ENCODE measurements around the gene TAF6. TPM values are rescaled to one million over a fixed set of nuclear protein-coding genes. Genes with fewer than 3 reads are reported as not detected.

The TAF6 gene
- total RNA-seq, 1 experiment from 2014 or later = 34.3 TPM

- peaks cover 25% of the 10 kb centered on the region; the same call in 1 of the 2 replicates for H3K36me3 ChIP-seq (ENCODE audit: insufficient read depth, low read length)
- H3K9me3 ChIP-seq (ENCODE audit: low read length) = no peaks in the 10 kb centered on the region
- no peak overlapping the region for H2AFZ ChIP-seq (ENCODE audit: low read length)
- no peaks in the 10 kb centered on the region for H3K27me3 ChIP-seq (ENCODE audit: low read length)
- no peak overlapping the region for H3K9ac ChIP-seq (ENCODE audit: low read length)
- H3K27ac ChIP-seq (ENCODE audit: low read length) = no peak overlapping the region
- DNase-seq = no peak
- 0 out of 2 replicates have a peak, but pooled peaks cover 3% of the 10 kb centered on the region for H4K20me1 ChIP-seq (ENCODE audit: insufficient read depth, low read depth, low read length)
- no peak overlapping the region for H3K4me2 ChIP-seq (ENCODE audit: low read depth, low read length, poor library complexity, severe bottlenecking)
- peaks cover 11% of the 10 kb centered on the region for H3K79me2 ChIP-seq (ENCODE audit: low read length)
- H3K4me3 ChIP-seq (ENCODE audit: low read length) = no peak overlapping the region
- H3K9me2 ChIP-seq (replicated peaks; ENCODE audit: insufficient read depth, low read length) = no peaks in the 10 kb centered on the region
- H3K4me1 ChIP-seq (ENCODE audit: low read length) = peaks cover 20% of the 10 kb centered on the region
These were observed 28.4 kb downstream of the TAF6 start for GRCh38 chr7:100090527-100091410.

DNA sequence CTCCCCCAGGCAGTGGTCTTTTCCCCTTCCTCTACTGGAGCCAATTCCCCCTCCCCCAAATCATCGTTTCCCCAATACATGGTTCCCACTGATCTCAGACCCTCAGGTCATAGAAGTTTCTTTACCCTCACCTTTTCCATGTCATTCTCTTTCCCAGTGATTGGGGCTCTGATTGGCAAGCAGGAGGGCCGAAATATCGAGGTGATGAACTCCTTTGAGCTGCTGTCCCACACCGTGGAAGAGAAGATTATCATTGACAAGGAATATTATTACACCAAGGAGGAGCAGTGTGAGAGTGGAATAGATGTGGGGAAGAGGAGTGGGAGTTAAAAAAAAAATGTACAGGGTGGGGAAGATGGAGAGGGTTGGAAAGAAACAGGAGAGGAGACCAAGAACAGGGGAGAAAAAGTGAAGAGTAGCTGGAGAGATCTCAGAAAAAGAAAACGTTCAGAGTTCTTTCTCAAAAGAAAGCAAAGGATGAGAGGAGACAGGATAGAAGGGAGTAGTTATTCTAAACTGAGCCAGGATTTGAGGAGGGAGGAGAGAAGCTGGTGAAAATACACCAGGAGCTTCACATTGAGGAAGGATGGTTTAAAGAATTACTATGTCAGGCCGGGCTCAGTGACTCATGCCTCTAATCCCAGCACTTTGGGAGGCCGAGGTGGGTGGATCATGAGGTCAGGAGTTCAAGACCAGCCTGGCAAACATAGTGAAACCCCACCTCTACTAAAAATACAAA is 29.5 kb downstream of the TAF6 start:
- no peaks in the 10 kb centered on the region for H4K20me1 ChIP-seq (ENCODE audit: insufficient read depth, low read depth, low read length)

DNA sequence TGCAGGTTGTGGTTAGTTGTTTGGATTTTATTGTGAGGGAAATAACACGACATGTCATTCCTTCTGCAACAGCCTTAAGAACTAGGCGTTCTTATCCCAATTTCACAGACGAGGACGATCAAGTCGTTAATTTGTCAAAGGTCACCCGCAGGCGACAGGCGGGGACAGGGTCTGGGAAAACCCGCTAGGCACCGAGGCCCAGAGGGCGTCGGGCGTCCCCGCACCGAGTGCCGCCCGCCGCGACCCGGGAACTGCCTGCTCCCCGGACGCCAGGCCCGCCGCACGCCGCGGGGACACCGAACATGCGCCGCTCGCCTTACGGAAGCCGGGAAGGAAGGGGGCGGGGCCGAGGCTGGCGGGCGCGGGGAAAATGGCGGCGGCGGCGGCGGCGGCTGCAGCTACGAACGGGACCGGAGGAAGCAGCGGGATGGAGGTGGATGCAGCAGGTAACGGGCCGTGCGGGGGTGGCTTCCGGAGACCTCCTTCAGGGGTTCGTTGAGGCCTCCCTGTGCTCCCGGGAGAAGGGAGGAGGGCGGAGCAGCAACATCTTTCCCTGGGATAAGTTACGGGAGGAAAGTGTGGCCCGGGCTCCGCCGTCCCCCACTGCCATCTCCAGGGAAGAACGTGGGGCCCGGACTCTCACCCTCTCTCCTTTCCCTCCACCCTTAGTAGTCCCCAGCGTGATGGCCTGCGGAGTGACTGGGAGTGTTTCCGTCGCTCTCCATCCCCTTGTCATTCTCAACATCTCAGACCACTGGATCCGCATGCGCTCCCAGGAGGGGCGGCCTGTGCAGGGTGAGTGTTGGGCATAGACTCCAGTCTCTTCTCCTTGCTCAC is 30.3 kb downstream of the TAF6 start, which contains the start of gene COPS6:
Gene COPS6, plus strand, starts transcription at position 349 of the 837 bp plus-strand sequence. Its CDS starts 22 bp downstream, at position 371.
- peak within 1 kb of the TSS; percentile 96 for H3K4me3 ChIP-seq (ENCODE audit: low read length)
- H3K9me2 ChIP-seq (replicated peaks; ENCODE audit: insufficient read depth, low read length) = no peaks in the 10 kb centered on the region
- no peaks in the 10 kb centered on the region for H3K27me3 ChIP-seq (ENCODE audit: low read length)
- peaks cover 9% of the 10 kb centered on the region; the same call in 1 of the 2 replicates for H3K36me3 ChIP-seq (ENCODE audit: insufficient read depth, low read length)
- peaks cover 20% of the 10 kb centered on the region for H3K4me1 ChIP-seq (ENCODE audit: low read length)
- H3K9ac ChIP-seq (ENCODE audit: low read length) = peak within 1 kb of the TSS; percentile 94
- no peaks in the 10 kb centered on the region for H4K20me1 ChIP-seq (ENCODE audit: insufficient read depth, low read depth, low read length)
- peak; percentile 93 for DNase-seq
- no peaks in the 10 kb centered on the region for H3K9me3 ChIP-seq (ENCODE audit: low read length)
- H3K27ac ChIP-seq (ENCODE audit: low read length) = peak within 1 kb of the TSS; percentile 55; the same call in 1 of the 2 replicates
- H3K79me2 ChIP-seq (ENCODE audit: low read length) = peaks cover 11% of the 10 kb centered on the region
- peak within 1 kb of the TSS; percentile 96 for H3K4me2 ChIP-seq (ENCODE audit: low read depth, low read length, poor library complexity, severe bottlenecking)
- H2AFZ ChIP-seq (ENCODE audit: low read length) = peak within 1 kb of the TSS; percentile 77

More for the DNA sequence above, 29.5 kb downstream of the TAF6 start:
- peaks cover 17% of the 10 kb centered on the region; the same call in 1 of the 2 replicates for H3K36me3 ChIP-seq (ENCODE audit: insufficient read depth, low read length)
- peak overlapping the region; percentile 94 for H3K9ac ChIP-seq (ENCODE audit: low read length)
- peak overlapping the region; percentile 96 for H3K4me3 ChIP-seq (ENCODE audit: low read length)
- no peak for DNase-seq
- no peaks in the 10 kb centered on the region for H3K9me2 ChIP-seq (replicated peaks; ENCODE audit: insufficient read depth, low read length)
- no peaks in the 10 kb centered on the region for H3K27me3 ChIP-seq (ENCODE audit: low read length)
- peaks cover 11% of the 10 kb centered on the region for H3K79me2 ChIP-seq (ENCODE audit: low read length)
- H2AFZ ChIP-seq (ENCODE audit: low read length) = no peak overlapping the region; the same call in 1 of the 2 replicates
- peaks cover 20% of the 10 kb centered on the region for H3K4me1 ChIP-seq (ENCODE audit: low read length)
- H3K27ac ChIP-seq (ENCODE audit: low read length) = peak overlapping the region; percentile 55; the same call in 1 of the 2 replicates
- no peaks in the 10 kb centered on the region for H3K9me3 ChIP-seq (ENCODE audit: low read length)
- peak overlapping the region; percentile 96 for H3K4me2 ChIP-seq (ENCODE audit: low read depth, low read length, poor library complexity, severe bottlenecking)

- no peaks in the 10 kb centered on the region for H3K9me3 ChIP-seq (ENCODE audit: low read length)
- H3K27ac ChIP-seq (ENCODE audit: low read length) = peak overlapping the region; percentile 55; the same call in 1 of the 2 replicates
- H3K9me2 ChIP-seq (replicated peaks; ENCODE audit: insufficient read depth, low read length) = no peaks in the 10 kb centered on the region
- peak overlapping the region; percentile 94 for H3K9ac ChIP-seq (ENCODE audit: low read length)
- peaks cover 11% of the 10 kb centered on the region for H3K79me2 ChIP-seq (ENCODE audit: low read length)
- peaks cover 20% of the 10 kb centered on the region for H3K4me1 ChIP-seq (ENCODE audit: low read length)
- H3K4me3 ChIP-seq (ENCODE audit: low read length) = peak overlapping the region; percentile 96
- H4K20me1 ChIP-seq (ENCODE audit: insufficient read depth, low read depth, low read length) = no peaks in the 10 kb centered on the region
- peak overlapping the region; percentile 77 for H2AFZ ChIP-seq (ENCODE audit: low read length)
- peak overlapping the region; percentile 96 for H3K4me2 ChIP-seq (ENCODE audit: low read depth, low read length, poor library complexity, severe bottlenecking)
- no peaks in the 10 kb centered on the region for H3K27me3 ChIP-seq (ENCODE audit: low read length)
- peak; percentile 59 for DNase-seq
- H3K36me3 ChIP-seq (ENCODE audit: insufficient read depth, low read length) = peaks cover 4% of the 10 kb centered on the region; the same call in 1 of the 2 replicates
These were observed 31.0 kb downstream of the TAF6 start for GRCh38 chr7:100088095-100088620.

DNA sequence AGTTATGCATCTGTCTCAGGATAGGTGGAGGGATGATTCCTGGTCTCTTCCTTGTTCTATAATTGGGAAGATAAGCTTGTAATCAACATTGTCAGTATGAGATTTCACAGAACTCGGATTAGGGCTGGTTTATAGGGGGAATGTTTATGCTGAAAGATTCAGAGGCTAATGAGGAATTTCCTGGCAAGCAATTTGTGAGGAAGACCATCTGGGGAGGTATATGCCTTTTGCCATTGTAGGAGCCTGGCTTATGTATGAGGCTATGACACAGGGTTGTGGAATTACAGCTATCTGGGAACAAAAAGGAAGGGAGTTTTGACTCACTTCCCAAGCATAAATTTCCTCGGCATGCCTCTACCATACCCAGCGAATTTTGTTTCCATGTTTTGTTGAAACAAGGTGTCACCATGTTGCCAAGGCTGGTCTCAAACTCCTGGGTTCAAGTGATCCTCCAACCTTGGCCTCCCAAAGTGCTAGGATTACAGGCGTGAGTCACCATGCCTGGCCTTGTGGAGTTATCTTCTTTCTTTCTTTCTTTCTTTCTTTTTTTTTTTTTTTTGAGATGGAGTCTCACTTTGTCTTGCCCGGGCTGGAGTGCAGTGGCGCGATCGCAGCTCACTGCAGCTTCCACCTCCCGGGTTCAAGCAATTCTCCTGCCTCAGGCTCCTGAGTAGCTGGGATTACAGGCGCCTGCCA is 32.0 kb downstream of the TAF6 start:
- Histone ChIP-seq H3K9me3 (ENCODE audit: low read length) (no peaks in the 10 kb centered on the region), H3K4me1 (ENCODE audit: low read length) (peaks cover 27% of the 10 kb centered on the region), H4K20me1 (ENCODE audit: insufficient read depth, low read depth, low read length) (no peaks in the 10 kb centered on the region), H3K36me3 (ENCODE audit: insufficient read depth, low read length) (no peaks in the 10 kb centered on the region; the same call in 1 of the 2 replicates), H2AFZ (ENCODE audit: low read length) (no peak overlapping the region), H3K27ac (ENCODE audit: low read length) (no peak overlapping the region), H3K9ac (ENCODE audit: low read length) (no peak overlapping the region), H3K4me2 (ENCODE audit: low read depth, low read length, poor library complexity, severe bottlenecking) (no peak overlapping the region), H3K79me2 (ENCODE audit: low read length) (peaks cover 11% of the 10 kb centered on the region), H3K9me2 (replicated peaks; ENCODE audit: insufficient read depth, low read length) (no peaks in the 10 kb centered on the region), H3K27me3 (ENCODE audit: low read length) (no peaks in the 10 kb centered on the region), H3K4me3 (ENCODE audit: low read length) (no peak overlapping the region)
- no peak for DNase-seq

DNA sequence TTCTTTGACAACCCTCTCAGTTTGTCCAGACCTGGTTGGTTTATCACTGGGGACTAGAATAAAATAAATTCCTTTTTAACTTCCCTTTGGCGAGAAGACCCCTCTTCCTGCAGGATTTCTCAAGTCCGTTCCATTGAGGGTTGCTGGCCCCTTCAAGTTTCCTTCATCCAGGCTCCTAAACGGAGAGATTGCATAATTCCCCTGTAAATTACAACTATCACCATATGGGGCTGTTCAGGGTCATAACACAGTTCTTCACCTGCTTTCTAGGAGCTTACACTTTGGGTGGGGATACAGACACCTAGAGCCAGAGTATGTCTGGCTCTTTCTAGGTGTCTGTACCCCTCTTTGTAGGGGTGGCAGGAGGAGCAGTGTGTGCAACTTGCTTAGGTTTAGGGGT is 33.6 kb downstream of the TAF6 start:
- H3K9me3 ChIP-seq (ENCODE audit: low read length) = no peaks in the 10 kb centered on the region
- no peak overlapping the region for H2AFZ ChIP-seq (ENCODE audit: low read length)
- no peak overlapping the region for H3K4me3 ChIP-seq (ENCODE audit: low read length)

DNA sequence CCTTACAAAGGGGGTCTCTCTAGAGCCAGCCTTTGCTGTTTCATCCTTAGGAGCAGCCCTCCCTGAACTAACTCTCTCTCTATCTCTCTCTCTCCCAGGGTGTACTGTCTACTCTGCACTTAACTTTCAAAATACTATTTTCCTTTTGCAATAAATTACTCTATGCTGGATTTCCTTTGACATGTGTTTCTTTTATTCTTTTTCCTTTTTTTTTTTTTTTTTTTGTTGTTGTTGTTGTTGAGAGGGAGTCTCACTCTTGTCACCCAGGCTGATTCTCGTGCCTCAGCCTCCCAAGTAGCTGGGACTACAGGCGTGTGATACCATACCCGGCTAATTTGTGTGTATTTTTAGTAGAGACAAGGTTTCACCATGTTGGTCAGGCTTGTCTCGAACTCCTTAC is 36.2 kb downstream of the TAF6 start:
- no peak overlapping the region for H2AFZ ChIP-seq (ENCODE audit: low read length)
- no peak for DNase-seq
- no peak overlapping the region for H3K4me3 ChIP-seq (ENCODE audit: low read length)

More for the DNA sequence above, 33.6 kb downstream of the TAF6 start:
- H3K79me2 ChIP-seq (ENCODE audit: low read length) = peaks cover 21% of the 10 kb centered on the region
- H3K27me3 ChIP-seq (ENCODE audit: low read length) = no peaks in the 10 kb centered on the region
- peaks cover 32% of the 10 kb centered on the region for H3K4me1 ChIP-seq (ENCODE audit: low read length)
- DNase-seq = no peak
- H4K20me1 ChIP-seq (ENCODE audit: insufficient read depth, low read depth, low read length) = no peaks in the 10 kb centered on the region
- H3K9ac ChIP-seq (ENCODE audit: low read length) = no peak overlapping the region
- H3K36me3 ChIP-seq (ENCODE audit: insufficient read depth, low read length) = no peaks in the 10 kb centered on the region; the same call in 1 of the 2 replicates
- H3K4me2 ChIP-seq (ENCODE audit: low read depth, low read length, poor library complexity, severe bottlenecking) = no peak overlapping the region
- H3K27ac ChIP-seq (ENCODE audit: low read length) = no peak overlapping the region
- no peaks in the 10 kb centered on the region for H3K9me2 ChIP-seq (replicated peaks; ENCODE audit: insufficient read depth, low read length)

More for the DNA sequence above, 36.2 kb downstream of the TAF6 start:
- peaks cover 33% of the 10 kb centered on the region for H3K79me2 ChIP-seq (ENCODE audit: low read length)
- H3K9me2 ChIP-seq (replicated peaks; ENCODE audit: insufficient read depth, low read length) = no peaks in the 10 kb centered on the region
- H3K9me3 ChIP-seq (ENCODE audit: low read length) = no peaks in the 10 kb centered on the region
- H3K9ac ChIP-seq (ENCODE audit: low read length) = no peak overlapping the region
- H3K36me3 ChIP-seq (ENCODE audit: insufficient read depth, low read length) = peaks cover 21% of the 10 kb centered on the region
- H3K4me2 ChIP-seq (ENCODE audit: low read depth, low read length, poor library complexity, severe bottlenecking) = peak overlapping the region; percentile 64
- H3K27me3 ChIP-seq (ENCODE audit: low read length) = no peaks in the 10 kb centered on the region
- H3K27ac ChIP-seq (ENCODE audit: low read length) = no peak overlapping the region
- no peaks in the 10 kb centered on the region for H4K20me1 ChIP-seq (ENCODE audit: insufficient read depth, low read depth, low read length)
- H3K4me1 ChIP-seq (ENCODE audit: low read length) = peaks cover 19% of the 10 kb centered on the region

Data from Karpas-422 (cell line).